HEK293 (cell line): ENCODE measurements around the gene CAP2.

Experiments
- ELK4 ChIP-seq: IDR thresholded peaks from 2 replicates; pipeline ENCODE4 v1.6.1; 2011; ENCODE audit warnings: mild to moderate bottlenecking, low read depth, low read length, borderline replicate concordance
- GLIS2 ChIP-seq: fragments of 450-650 bp; formaldehyde crosslinking; IDR thresholded peaks from 2 replicates; pipeline ENCODE4 v1.5.1; 2016; ENCODE audit warnings: missing biosample characterization, missing genetic modification characterization
- HOXA7 ChIP-seq: sonication (generic); formaldehyde crosslinking; IDR thresholded peaks from 2 replicates; pipeline ENCODE4 v1.8.1; 2022; ENCODE audit warnings: missing genetic modification reagents, borderline replicate concordance
- KLF1 ChIP-seq: fragments of 450-650 bp; formaldehyde crosslinking; IDR thresholded peaks from 2 replicates; pipeline ENCODE4 v1.5.1; 2016; ENCODE audit warnings: missing biosample characterization, missing genetic modification characterization
- KLF7 ChIP-seq: fragments of 450-650 bp; formaldehyde crosslinking; IDR thresholded peaks from 2 replicates; pipeline ENCODE4 v1.5.1; 2016; ENCODE audit warnings: missing biosample characterization, missing genetic modification characterization, borderline replicate concordance
- PATZ1 ChIP-seq: fragments of 450-650 bp; formaldehyde crosslinking; IDR thresholded peaks from 2 replicates; pipeline ENCODE4 v1.5.1; 2016; ENCODE audit warnings: missing biosample characterization, missing genetic modification characterization
- TRIM28 ChIP-seq: IDR thresholded peaks from 2 replicates; pipeline ENCODE4 v1.6.1; 2011; ENCODE audit warnings: low read length, control low read depth, borderline replicate concordance
- WT1 ChIP-seq: fragments of 450-650 bp; formaldehyde crosslinking; IDR thresholded peaks from 2 replicates; pipeline ENCODE4 v1.5.1; 2016; ENCODE audit warnings: missing biosample characterization, missing genetic modification characterization
- YY2 ChIP-seq: fragments of 450-650 bp; formaldehyde crosslinking; IDR thresholded peaks from 2 replicates; pipeline ENCODE4 v1.5.1; 2016; ENCODE audit warnings: missing biosample characterization, missing genetic modification characterization
- ZBTB1 ChIP-seq: fragments of 450-650 bp; formaldehyde crosslinking; IDR thresholded peaks from 2 replicates; pipeline ENCODE4 v1.5.1; 2016; ENCODE audit warnings: missing biosample characterization, missing genetic modification characterization
- ZBTB11 ChIP-seq: fragments of 450-650 bp; formaldehyde crosslinking; conservative IDR thresholded peaks from 2 replicates; pipeline ENCODE4 v1.5.1; 2016; ENCODE audit warnings: low read depth, missing biosample characterization, missing genetic modification characterization
- ZBTB21 ChIP-seq: fragments of 450-650 bp; formaldehyde crosslinking; IDR thresholded peaks from 2 replicates; pipeline ENCODE4 v1.5.1; 2017; ENCODE audit warnings: missing biosample characterization, missing genetic modification characterization
- ZBTB49 ChIP-seq: fragments of 450-650 bp; formaldehyde crosslinking; IDR thresholded peaks from 2 replicates; pipeline ENCODE4 v1.5.1; 2016; ENCODE audit warnings: missing biosample characterization, missing genetic modification characterization, low read depth
- ZBTB8A ChIP-seq: fragments of 450-650 bp; formaldehyde crosslinking; IDR thresholded peaks from 2 replicates; pipeline ENCODE4 v1.5.1; 2016; ENCODE audit warnings: missing biosample characterization, missing genetic modification characterization
- ZEB2 ChIP-seq: fragments of 450-650 bp; formaldehyde crosslinking; IDR thresholded peaks from 2 replicates; pipeline ENCODE4 v1.5.1; 2016; ENCODE audit warnings: missing biosample characterization, missing genetic modification characterization
- ZNF2 ChIP-seq: fragments of 450-650 bp; formaldehyde crosslinking; IDR thresholded peaks from 2 replicates; pipeline ENCODE4 v1.5.1; 2016; ENCODE audit warnings: missing biosample characterization, missing genetic modification characterization
- ZNF280D ChIP-seq: fragments of 450-650 bp; formaldehyde crosslinking; IDR thresholded peaks from 2 replicates; pipeline ENCODE4 v1.5.1; 2016; ENCODE audit warnings: missing biosample characterization, missing genetic modification characterization
- ZNF324 ChIP-seq: fragments of 450-650 bp; formaldehyde crosslinking; IDR thresholded peaks from 2 replicates; pipeline ENCODE4 v1.5.1; 2016; ENCODE audit warnings: missing biosample characterization, missing genetic modification characterization
- ZNF341 ChIP-seq: fragments of 450-650 bp; formaldehyde crosslinking; IDR thresholded peaks from 2 replicates; pipeline ENCODE4; 2016; ENCODE audit warnings: low read depth, missing biosample characterization, missing genetic modification characterization
- ZNF394 ChIP-seq: fragments of 450-650 bp; formaldehyde crosslinking; IDR thresholded peaks from 2 replicates; pipeline ENCODE4 v1.5.1; 2016; ENCODE audit warnings: missing biosample characterization, missing genetic modification characterization, mild to moderate bottlenecking, moderate library complexity, borderline replicate concordance
- ZNF398 ChIP-seq: fragments of 450-650 bp; formaldehyde crosslinking; IDR thresholded peaks from 2 replicates; pipeline ENCODE4 v1.5.1; 2017; ENCODE audit warnings: missing biosample characterization, missing genetic modification characterization
- ZNF580 ChIP-seq: fragments of 450-650 bp; formaldehyde crosslinking; IDR thresholded peaks from 2 replicates; pipeline ENCODE4 v1.5.1; 2016; ENCODE audit warnings: missing biosample characterization, missing genetic modification characterization
- ZNF600 ChIP-seq: fragments of 450-650 bp; formaldehyde crosslinking; IDR thresholded peaks from 2 replicates; pipeline ENCODE4 v1.5.1; 2016; ENCODE audit warnings: missing biosample characterization, missing genetic modification characterization
- ZNF629 ChIP-seq: fragments of 450-650 bp; formaldehyde crosslinking; IDR thresholded peaks from 2 replicates; pipeline ENCODE4 v1.5.1; 2017; ENCODE audit warnings: missing biosample characterization, missing genetic modification characterization
- ZNF76 ChIP-seq: fragments of 450-650 bp; formaldehyde crosslinking; IDR thresholded peaks from 2 replicates; pipeline ENCODE4; 2016; ENCODE audit warnings: low read depth, missing biosample characterization, missing genetic modification characterization, borderline replicate concordance

Gene CAP2

GRCh38 chr6:17599877-17600526 is 206.6 kb downstream of the CAP2 start, which contains the start of gene FAM8A1 (continued):
- peak; percentile 63; the same call in 1 of the 2 replicates for TF ChIP-seq KLF7
- TF ChIP-seq KLF1 (tag by site-specific recombination): peak; percentile 79
- TF ChIP-seq GLIS2 (tag by site-specific recombination): peak; percentile 73; the same call in 1 of the 2 replicates
- peak; percentile 96 for TF ChIP-seq ZBTB1
- TF ChIP-seq ZNF341 (tag by site-specific recombination): peak; percentile 54
- peak; percentile 73 for TF ChIP-seq ZNF76 (tag by site-specific recombination)
- TF ChIP-seq ZBTB11 (tag by site-specific recombination): peak; percentile 87
- TF ChIP-seq ZNF2 (tag by site-specific recombination): peak; percentile 60; the same call in 1 of the 2 replicates
- 0 out of 2 replicates have a peak, but pooled peaks have one; percentile 17 for TF ChIP-seq ZBTB21 (tag by site-specific recombination)
- peak; percentile 29; the same call in 1 of the 2 replicates for TF ChIP-seq ZNF398
- TF ChIP-seq ZNF580 (tag by site-specific recombination): 0 out of 2 replicates have a peak, but pooled peaks have one; percentile 19
- TF ChIP-seq HOXA7: no peak
- TF ChIP-seq ZNF629 (tag by site-specific recombination): peak; percentile 85
- TF ChIP-seq ZNF394 (tag by site-specific recombination): no peak
- TF ChIP-seq ZBTB49 (tag by site-specific recombination): no peak
- TF ChIP-seq PATZ1 (tag by site-specific recombination): peak; percentile 95
- peak; percentile 57 for TF ChIP-seq ZNF600 (tag by site-specific recombination)
- TF ChIP-seq WT1 (tag by site-specific recombination): peak; percentile 63
- no peak for TF ChIP-seq ZNF324 (tag by site-specific recombination)
- TF ChIP-seq ZNF280D (tag by site-specific recombination): 0 out of 2 replicates have a peak, but pooled peaks have one; percentile 44
- TF ChIP-seq ELK4: no peak; the same call in 1 of the 2 replicates
- TF ChIP-seq YY2 (tag by site-specific recombination): peak; percentile 36; the same call in 1 of the 2 replicates
- peak; percentile 80 for TF ChIP-seq ZEB2 (tag by site-specific recombination)
- no peak for TF ChIP-seq TRIM28
- TF ChIP-seq ZBTB8A (tag by site-specific recombination): peak; percentile 97
